Prostate gland (tissue), 2 donors: Measurements from ENCODE around the gene GRAMD4.

ENCODE experiments used
- POLR2A ChIP-seq: fragments of 450-650 bp; IDR thresholded peaks from one replicate; pipeline ENCODE4 v1.6.1; 2016; ENCODE audit warnings: antibody characterized with exemption, mild to moderate bottlenecking
- POLR2AphosphoS5 ChIP-seq: sonication (generic); formaldehyde crosslinking; IDR thresholded peaks from one replicate; pipeline ENCODE4 v1.6.1; 2017; ENCODE audit warnings: antibody characterized with exemption
- TF ChIP-seq, protein P1 (sequence below), 4 experiments: fragments of 200-600 bp in 2 of 4; fragments of 450-650 bp in 2 of 4; sonication (generic) in 2 of 4; IDR thresholded peaks; 1 replicate in 3 of 4; 2 replicates in 1 of 4; pipeline ENCODE4 v1.5.1; 2016 to 2019; ENCODE audit warnings: antibody characterized with exemption in 4 of 4, mild to moderate bottlenecking in 2 of 4, moderate library complexity in 2 of 4

GRCh38 chr22:46594947-46595298 lies 25.3 kb upstream of the GRAMD4 start:
- TF ChIP-seq, protein P1, sequence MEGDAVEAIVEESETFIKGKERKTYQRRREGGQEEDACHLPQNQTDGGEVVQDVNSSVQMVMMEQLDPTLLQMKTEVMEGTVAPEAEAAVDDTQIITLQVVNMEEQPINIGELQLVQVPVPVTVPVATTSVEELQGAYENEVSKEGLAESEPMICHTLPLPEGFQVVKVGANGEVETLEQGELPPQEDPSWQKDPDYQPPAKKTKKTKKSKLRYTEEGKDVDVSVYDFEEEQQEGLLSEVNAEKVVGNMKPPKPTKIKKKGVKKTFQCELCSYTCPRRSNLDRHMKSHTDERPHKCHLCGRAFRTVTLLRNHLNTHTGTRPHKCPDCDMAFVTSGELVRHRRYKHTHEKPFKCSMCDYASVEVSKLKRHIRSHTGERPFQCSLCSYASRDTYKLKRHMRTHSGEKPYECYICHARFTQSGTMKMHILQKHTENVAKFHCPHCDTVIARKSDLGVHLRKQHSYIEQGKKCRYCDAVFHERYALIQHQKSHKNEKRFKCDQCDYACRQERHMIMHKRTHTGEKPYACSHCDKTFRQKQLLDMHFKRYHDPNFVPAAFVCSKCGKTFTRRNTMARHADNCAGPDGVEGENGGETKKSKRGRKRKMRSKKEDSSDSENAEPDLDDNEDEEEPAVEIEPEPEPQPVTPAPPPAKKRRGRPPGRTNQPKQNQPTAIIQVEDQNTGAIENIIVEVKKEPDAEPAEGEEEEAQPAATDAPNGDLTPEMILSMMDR (IDR thresholded peaks at IDR 0.05), result no peak
- TF ChIP-seq POLR2AphosphoS5 (no peak), POLR2A (no peak)
